GM12878 (cell line): ENCODE data around the gene CRTC1. TPM values are rescaled to one million over a fixed set of nuclear protein-coding genes. Genes with fewer than 3 reads are reported as not detected.

Experiments
- ATAC-seq: fragments of 200-7000 bp; cut with Tn5 transposase; 3 replicates; pipeline ENCODE4 v1.9.1; 2020; ENCODE audit warnings: mild to moderate bottlenecking, moderate library complexity
- BruUV-seq: library from RNA; stranded (reverse); fragments of 400-500 nt; replicated peaks from 2 replicates; lab custom pipeline; 2021; lab: Mats Ljungman, UMichigan
- CTCF ChIA-PET: fragments of 300-600 bp; sonication (Branson Sonifier 250); formaldehyde crosslinking; extraction: SDS; loops from one replicate; lab custom pipeline; 2021; ENCODE audit warnings: inconsistent platforms; lab: Yijun Ruan, JAX
- POLR2A ChIA-PET: fragments of 350-600 bp; formaldehyde crosslinking; extraction: SDS; loops from one replicate; lab custom pipeline; 2021; ENCODE audit warnings: inconsistent platforms; lab: Charles Lee
- RAD21 ChIA-PET: fragments of 300-600 bp; sonication (Branson Sonifier 250); formaldehyde crosslinking; loops from one replicate; lab custom pipeline; 2023; ENCODE audit warnings: antibody characterized with exemption; ENCODE audit not compliant: unreplicated experiment; lab: Charles Lee
- SMC1A ChIA-PET: fragments of 300-600 bp; sonication (Branson Sonifier 250); formaldehyde crosslinking; loops from one replicate; lab custom pipeline; 2023; ENCODE audit not compliant: unreplicated experiment, uncharacterized antibody; lab: Charles Lee
- DNase-seq: peaks from one replicate; pipeline ENCODE4 v3.0.0-alpha.2; 2011; ENCODE audit warnings: low read depth, low spot score
- FAIRE-seq: peaks from 3 replicates; lab custom pipeline; 2011; peaks lifted over from hg19 to GRCh38; lab: Jason Lieb, UNC
- H2AFZ ChIP-seq: 2 replicates; pipeline ENCODE4 v1.6.0; 2011; ENCODE audit warnings: low read depth, low read length, control low read depth; ENCODE audit not compliant: control insufficient read depth
- H3K27ac ChIP-seq: 2 replicates; pipeline ENCODE4 v1.5.1; 2011; ENCODE audit warnings: control low read depth; ENCODE audit not compliant: control insufficient read depth, insufficient read depth
- H3K27me3 ChIP-seq, 2 experiments: replicated peaks in 1 of 2; 2 replicates each; pipeline versions ENCODE4 v1.6.0 to v1.6.1; 2011; ENCODE audit warnings: low read length in 1 of 2; ENCODE audit not compliant: control insufficient read depth in 2 of 2, insufficient read depth in 2 of 2
- H3K36me3 ChIP-seq, 2 experiments: 2 replicates each; pipeline ENCODE4 v1.5.1; 2011; ENCODE audit warnings: low read length in 1 of 2; ENCODE audit not compliant: control insufficient read depth in 2 of 2, insufficient read depth in 2 of 2
- H3K4me1 ChIP-seq: 2 replicates; pipeline ENCODE4 v1.6.1; 2011; ENCODE audit warnings: mild to moderate bottlenecking, low read length, moderate library complexity, mixed read lengths; ENCODE audit not compliant: control insufficient read depth, insufficient read depth
- H3K4me2 ChIP-seq: 2 replicates; pipeline ENCODE4 v1.6.0; 2011; ENCODE audit warnings: control low read depth; ENCODE audit not compliant: control insufficient read depth, insufficient read depth
- H3K4me3 ChIP-seq: fragments of 200-600 bp; sonication (generic); 2 replicates; pipeline ENCODE4 v1.5.1; 2016
- H3K79me2 ChIP-seq: 2 replicates; pipeline ENCODE4 v1.6.0; 2011; ENCODE audit warnings: low read length; ENCODE audit not compliant: control insufficient read depth, insufficient read depth
- H3K9ac ChIP-seq: 2 replicates; pipeline ENCODE4 v1.8.0; 2011; ENCODE audit warnings: low read length, control low read depth, mixed read lengths; ENCODE audit not compliant: control insufficient read depth, insufficient read depth
- H3K9me3 ChIP-seq: replicated peaks from 3 replicates; pipeline ENCODE4 v1.5.1; 2011; ENCODE audit warnings: mild to moderate bottlenecking, low read length; ENCODE audit not compliant: control insufficient read depth, insufficient read depth
- H4K20me1 ChIP-seq: 2 replicates; pipeline ENCODE4 v1.6.0; 2011; ENCODE audit not compliant: control insufficient read depth, insufficient read depth
- BMI1 ChIP-seq: fragments of 450-650 bp; IDR thresholded peaks from 2 replicates; pipeline ENCODE4 v1.6.1; 2016; ENCODE audit warnings: mild to moderate bottlenecking, moderate library complexity, borderline replicate concordance
- BRCA1 ChIP-seq: IDR thresholded peaks from 2 replicates; pipeline ENCODE4 v1.6.1; 2011; ENCODE audit warnings: low read depth, low read length, improper control_type of control experiment
- DPF2 ChIP-seq: fragments of 450-650 bp; IDR thresholded peaks from 2 replicates; pipeline ENCODE4 v1.6.1; 2017; ENCODE audit warnings: mild to moderate bottlenecking
- ESRRA ChIP-seq: IDR thresholded peaks from 2 replicates; pipeline ENCODE4 v1.6.1; 2012; ENCODE audit warnings: mild to moderate bottlenecking, low read length, improper control_type of control experiment
- FOS ChIP-seq: IDR thresholded peaks from 3 replicates; pipeline ENCODE4 v1.6.1; 2011; ENCODE audit warnings: borderline replicate concordance; ENCODE audit not compliant: insufficient read length; ENCODE audit errors: extremely low read depth
- JUND ChIP-seq: IDR thresholded peaks from 2 replicates; pipeline ENCODE4 v1.6.1; 2012; ENCODE audit warnings: low read depth, mild to moderate bottlenecking, low read length, improper control_type of control experiment, moderate library complexity
- NBN ChIP-seq: fragments of 450-650 bp; IDR thresholded peaks from 2 replicates; pipeline ENCODE4 v1.6.1; 2016
- NR2C2 ChIP-seq: IDR thresholded peaks from 2 replicates; pipeline ENCODE4 v1.6.1; 2011; ENCODE audit warnings: borderline replicate concordance, low read depth; ENCODE audit not compliant: control insufficient read depth, insufficient read length
- PAX8 ChIP-seq: fragments of 450-650 bp; IDR thresholded peaks from 2 replicates; pipeline ENCODE4 v1.6.1; 2017; ENCODE audit warnings: mild to moderate bottlenecking, moderate library complexity
- PKNOX1 ChIP-seq: fragments of 450-650 bp; IDR thresholded peaks from 2 replicates; pipeline ENCODE4 v1.6.1; 2016; ENCODE audit warnings: mild to moderate bottlenecking
- RAD51 ChIP-seq: fragments of 450-650 bp; IDR thresholded peaks from 2 replicates; pipeline ENCODE4 v1.6.1; 2016; ENCODE audit warnings: moderate library complexity, mild to moderate bottlenecking, inconsistent platforms
- SIN3A ChIP-seq: IDR thresholded peaks from 2 replicates; pipeline ENCODE4 v1.6.1; 2012; ENCODE audit warnings: low read depth, low read length, improper control_type of control experiment
- ZNF24 ChIP-seq: fragments of 450-650 bp; IDR thresholded peaks from 2 replicates; pipeline ENCODE4 v1.6.1; 2017; ENCODE audit warnings: antibody characterized with exemption, mild to moderate bottlenecking
- WGBS: methylation state at CpG from one replicate; pipeline ENCODE4 v1.1.6; 2016; ENCODE audit warnings: low lambda C conversion rate; ENCODE audit not compliant: insufficient replicate concordance, insufficient coverage; ENCODE audit errors: missing lambda C conversion rate; 5-methylcytosine and 5-hydroxymethylcytosine counted together
- in situ Hi-C: fragments of 300-500 bp; cut with MboI; formaldehyde crosslinking; loops from 9 replicates; pipeline ENCODE4 v1.14.3; 2018; ENCODE audit warnings: mixed read lengths
- intact Hi-C: fragments of 100-400 bp; cut with micrococcal nuclease; formaldehyde crosslinking; loops from one replicate; pipeline ENCODE4 v1.14.2; 2022; ENCODE audit not compliant: unreplicated experiment
- polyA plus RNA-seq, 11 experiments: library from polyadenylated mRNA; depleted of rRNA in 4 of 11; unstranded in 6 of 11; stranded (reverse) in 5 of 11; fragments of >200 nt; fragmentation: Nextera tagmentation in 4 of 11; fragmentation: Illumina TruSeq in 1 of 11; extraction: Ambion mirVana in 4 of 11; extraction: Trizol in 1 of 11; gene quantifications; 1 replicate in 1 of 11; 2 replicates in 10 of 11; pipeline versions ENCODE4 v1.2.1 to v1.2.3, GENCODE V29; 2011 to 2016; ENCODE audit warnings: inconsistent platforms in 2 of 11, missing spikeins in 2 of 11, low read depth in 1 of 11
- total RNA-seq, 4 experiments: library from RNA; depleted of rRNA in 3 of 4; stranded (reverse); fragments of >200 nt in 3 of 4; fragmentation: Illumina TruSeq in 1 of 4; extraction: Trizol in 1 of 4; gene quantifications; 2 replicates each; pipeline versions ENCODE4 v1.2.1 to v1.2.3, GENCODE V29; 2013 to 2021
- TF ChIP-seq, protein P1 (sequence below): IDR thresholded peaks from 2 replicates; pipeline ENCODE4 v1.6.1; 2011; ENCODE audit warnings: mild to moderate bottlenecking, low read depth, low read length, moderate library complexity; ENCODE audit not compliant: insufficient replicate concordance

CRTC1 gene
- total and polyA plus RNA-seq, 10 of the 15 experiments (the other 5 are each of a cell fraction or from before 2014, with no cell fraction given), result 0.02 to 4.6 (median 1.1) TPM; not detected in 1

- no peak for ATAC-seq
- H3K9ac ChIP-seq, result no peak overlapping the region
- no peaks in the 10 kb centered on the region for H3K9me3 ChIP-seq
- POLR2A ChIA-PET, result no interaction called here
- BruUV-seq, result no TSS peak
- no peaks in the 10 kb centered on the region for H3K79me2 ChIP-seq
- WGBS, result no CpG with 5 or more reads among the region's 1 CpG
- no peaks in the 10 kb centered on the region; a peak in 2 of 4 replicates for H3K36me3 ChIP-seq
- FAIRE-seq, result no peak
- no peak for TF ChIP-seq DPF2
- TF ChIP-seq RAD51, result no peak
- TF ChIP-seq FOS, result no peak
- TF ChIP-seq, protein P1, sequence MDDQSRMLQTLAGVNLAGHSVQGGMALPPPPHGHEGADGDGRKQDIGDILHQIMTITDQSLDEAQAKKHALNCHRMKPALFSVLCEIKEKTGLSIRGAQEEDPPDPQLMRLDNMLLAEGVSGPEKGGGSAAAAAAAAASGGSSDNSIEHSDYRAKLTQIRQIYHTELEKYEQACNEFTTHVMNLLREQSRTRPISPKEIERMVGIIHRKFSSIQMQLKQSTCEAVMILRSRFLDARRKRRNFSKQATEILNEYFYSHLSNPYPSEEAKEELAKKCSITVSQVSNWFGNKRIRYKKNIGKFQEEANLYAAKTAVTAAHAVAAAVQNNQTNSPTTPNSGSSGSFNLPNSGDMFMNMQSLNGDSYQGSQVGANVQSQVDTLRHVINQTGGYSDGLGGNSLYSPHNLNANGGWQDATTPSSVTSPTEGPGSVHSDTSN, result no peak
- no peak for TF ChIP-seq ZNF24
- TF ChIP-seq ESRRA, result no peak
- no peak for TF ChIP-seq SIN3A
- TF ChIP-seq BMI1, result no peak
- TF ChIP-seq PKNOX1, result no peak
- TF ChIP-seq JUND, result no peak
- TF ChIP-seq BRCA1, result no peak
- no peak for TF ChIP-seq PAX8
- no peak for TF ChIP-seq NR2C2
- no peak for TF ChIP-seq NBN
- TF ChIP-seq, all 136 proteins: peak for 0
- ChIA-PET SMC1A (no interaction called here), CTCF (no interaction called here), RAD21 (no interaction called here)
- H3K4me3 ChIP-seq, result no peak overlapping the region
- no peak overlapping the region for H3K4me2 ChIP-seq
- no peak overlapping the region for H3K27ac ChIP-seq
- H3K4me1 ChIP-seq, result peaks cover 26% of the 10 kb centered on the region
- peaks cover 5% of the 10 kb centered on the region; the same call in 1 of the 2 replicates for H4K20me1 ChIP-seq
- no peak for DNase-seq
- in situ Hi-C loops, result no loop called here
- intact Hi-C loops, result no loop called here
- no peaks in the 10 kb centered on the region for H3K27me3 ChIP-seq
- no peak overlapping the region for H2AFZ ChIP-seq
Measured at GRCh38 chr19:18653853-18654252, 29.6 kb upstream of the CRTC1 start.
